NOMO-1 treated with dmso at 0.1 percent for 144 hours (cell line): ENCODE measurements around the gene ABLIM2.

ENCODE experiments used
- DNase-seq: peaks from one replicate; lab custom pipeline; 2025; ENCODE audit not compliant: unreplicated experiment; lab: John Stamatoyannopoulos, UW

ABLIM2 gene

GRCh38 chr4:8087921-8088495, 70.6 kb downstream of the ABLIM2 start:
- no peak for DNase-seq

- DNase-seq: no peak
Observed at GRCh38 chr4:8086783-8087445, 71.7 kb downstream of the ABLIM2 start.

DNA sequence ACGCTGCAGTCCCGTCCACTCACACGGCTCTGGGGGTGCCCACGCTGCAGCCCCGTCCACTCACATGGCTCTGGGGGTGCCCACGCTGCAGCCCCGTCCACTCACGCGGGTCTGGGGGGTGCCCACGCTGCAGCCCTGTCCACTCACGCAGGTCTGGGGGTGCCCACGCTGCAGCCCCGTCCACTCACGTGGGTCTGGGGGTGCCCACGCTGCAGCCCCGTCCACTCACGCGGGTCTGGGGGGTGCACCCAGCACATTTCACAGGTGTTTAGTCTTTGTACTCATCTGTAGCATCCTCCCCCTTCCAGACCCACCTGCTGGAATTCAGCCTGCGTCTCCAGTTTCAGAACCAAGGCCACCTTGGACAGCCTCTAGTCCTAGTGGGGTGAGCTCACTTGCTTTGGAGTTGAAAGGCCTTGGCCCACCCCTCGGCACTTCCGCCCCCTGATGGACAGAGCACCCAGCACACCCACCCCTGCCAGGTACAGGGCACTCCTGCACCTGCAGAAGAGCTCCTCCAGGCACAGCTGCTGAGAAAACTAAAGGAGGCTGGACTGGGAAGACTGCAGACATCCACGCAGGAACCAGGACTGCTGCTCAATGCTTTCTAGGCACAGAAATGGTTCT, 73.0 kb downstream of the ABLIM2 start:
- DNase-seq: no peak

- DNase-seq: no peak
Observed at GRCh38 chr4:8084712-8085490, 73.7 kb downstream of the ABLIM2 start.

DNA sequence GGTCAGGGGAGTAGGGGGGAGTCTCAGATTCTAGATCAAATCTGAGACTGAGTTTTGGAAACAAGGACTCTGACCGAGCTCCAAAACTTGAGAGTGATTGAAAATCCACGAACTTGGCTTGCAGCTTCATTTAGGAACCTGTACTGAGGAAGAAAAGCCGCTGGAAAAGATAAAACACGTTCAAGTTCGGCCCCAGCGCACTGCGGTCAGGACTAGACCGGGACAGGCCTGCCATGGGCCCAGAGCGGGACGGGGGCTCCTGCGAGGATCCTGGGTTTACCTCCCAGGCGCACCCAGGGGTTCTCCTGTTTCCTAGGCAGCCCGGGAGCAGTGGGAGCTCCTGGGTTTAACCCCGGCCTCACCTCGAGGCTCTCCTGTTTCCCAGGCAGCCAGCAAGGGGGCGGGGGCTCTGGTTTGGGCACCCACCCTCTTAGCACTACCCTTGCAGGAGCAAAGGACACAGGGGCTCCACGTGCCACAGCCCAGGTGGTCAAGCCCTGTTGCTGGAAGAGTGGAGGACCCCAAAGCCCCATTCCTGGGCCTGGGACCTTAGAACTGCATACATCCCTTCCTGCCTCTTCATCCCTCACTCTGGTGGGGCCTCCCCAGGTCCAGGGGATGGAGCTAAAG, 74.5 kb downstream of the ABLIM2 start:
- no peak for DNase-seq

DNA sequence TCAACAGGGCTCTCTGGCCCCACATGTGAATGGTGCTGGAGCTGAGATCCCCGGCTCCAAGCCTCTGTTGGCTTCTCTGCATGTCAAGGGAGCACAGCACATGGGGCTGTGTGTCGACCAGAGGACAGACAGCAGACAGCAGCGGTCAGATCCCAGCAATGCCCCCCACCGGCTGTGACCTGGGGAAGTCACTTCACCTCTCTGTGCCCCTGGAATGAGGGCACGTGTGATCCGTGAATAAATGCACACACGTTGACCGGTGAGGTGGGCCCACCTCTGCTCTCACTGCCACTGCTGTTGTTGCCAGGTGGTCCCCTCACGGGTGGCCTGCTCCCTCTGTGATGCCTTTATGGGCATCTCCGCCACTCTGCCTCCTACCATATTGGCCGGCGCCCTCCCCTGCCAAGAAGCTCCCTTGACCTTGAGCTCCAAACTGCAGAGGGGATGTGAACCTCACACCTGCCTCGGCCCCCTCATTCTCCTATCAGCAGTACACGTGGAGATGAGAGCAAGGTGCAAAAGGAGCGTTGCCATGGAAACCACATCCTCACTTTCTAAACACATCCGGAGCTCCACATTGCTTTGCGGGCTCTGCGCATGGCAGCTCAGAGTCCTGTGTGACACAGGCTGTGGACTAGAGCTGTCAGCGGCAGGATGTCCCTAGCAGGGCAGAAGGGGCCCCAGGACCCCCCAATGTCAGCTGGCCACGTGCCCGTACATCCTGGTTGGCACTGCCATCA, 75.4 kb downstream of the ABLIM2 start:
- no peak for DNase-seq

DNA sequence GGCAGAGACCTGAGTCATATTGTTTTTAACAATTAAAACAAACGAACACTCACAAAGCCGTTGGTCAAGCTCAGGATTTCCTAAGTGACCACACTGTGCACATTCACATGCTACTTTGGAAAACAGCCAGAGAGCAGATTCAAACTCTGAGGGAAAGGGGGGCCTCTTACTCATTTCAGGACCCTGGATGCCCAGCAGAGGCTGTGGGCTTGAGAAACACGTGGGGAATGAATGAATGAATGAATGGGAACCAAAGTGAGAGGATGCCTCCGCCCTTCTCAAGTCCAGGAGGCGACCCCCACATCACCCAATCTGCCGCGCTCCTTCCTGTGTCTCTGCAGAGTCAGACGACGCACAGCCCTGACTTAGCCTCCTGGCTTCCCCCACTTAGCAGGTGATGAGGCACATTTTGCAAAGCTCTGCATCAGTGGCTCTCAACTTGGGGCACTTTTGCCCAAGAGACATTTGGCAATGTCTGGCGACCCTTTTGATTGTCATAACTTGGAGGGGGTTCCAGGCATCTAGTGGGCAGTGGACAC, 76.0 kb downstream of the ABLIM2 start:
- DNase-seq: no peak

DNA sequence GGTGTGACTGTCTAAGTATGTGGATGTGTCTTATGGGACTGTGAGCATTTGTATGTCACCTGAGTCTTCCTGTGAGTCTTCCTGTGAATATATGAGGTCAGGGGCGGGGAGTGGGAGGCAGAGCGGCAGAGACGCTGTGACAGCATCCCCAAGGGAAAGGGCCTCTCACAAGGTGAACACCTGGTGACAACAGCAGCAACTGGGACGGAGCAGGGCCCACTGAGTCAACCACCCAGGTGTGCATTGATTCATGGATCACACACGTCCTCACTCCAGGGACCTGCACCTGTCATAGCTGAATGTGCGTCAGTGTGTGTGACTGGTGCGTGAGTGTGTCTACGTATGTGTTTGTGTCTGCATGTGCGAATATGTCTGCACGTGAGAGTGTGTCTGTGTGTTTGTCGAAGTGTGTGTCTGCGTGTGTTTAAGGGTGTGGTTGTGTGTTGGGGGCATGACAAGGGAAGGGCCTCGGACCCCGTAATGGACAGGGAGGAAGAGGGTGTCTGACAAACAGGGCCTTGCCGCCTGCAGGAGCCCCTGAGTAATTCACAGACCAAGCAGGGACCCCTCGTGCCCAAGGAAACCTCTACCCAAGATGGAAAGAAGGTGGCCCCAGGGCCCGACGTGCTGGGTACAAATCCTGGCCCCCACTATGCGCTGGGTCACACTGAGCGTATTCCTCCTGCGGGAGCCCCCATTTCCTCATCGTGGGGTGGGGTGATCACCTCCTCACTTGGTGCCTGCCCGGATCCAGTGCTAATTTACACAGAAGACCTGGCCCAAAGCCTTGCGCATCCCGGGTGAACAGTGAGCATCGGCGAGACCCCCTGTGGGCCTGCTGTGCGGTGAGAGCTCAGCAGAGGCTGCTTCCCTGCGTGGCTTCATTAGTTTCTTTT, 76.7 kb downstream of the ABLIM2 start:
- no peak for DNase-seq

DNA sequence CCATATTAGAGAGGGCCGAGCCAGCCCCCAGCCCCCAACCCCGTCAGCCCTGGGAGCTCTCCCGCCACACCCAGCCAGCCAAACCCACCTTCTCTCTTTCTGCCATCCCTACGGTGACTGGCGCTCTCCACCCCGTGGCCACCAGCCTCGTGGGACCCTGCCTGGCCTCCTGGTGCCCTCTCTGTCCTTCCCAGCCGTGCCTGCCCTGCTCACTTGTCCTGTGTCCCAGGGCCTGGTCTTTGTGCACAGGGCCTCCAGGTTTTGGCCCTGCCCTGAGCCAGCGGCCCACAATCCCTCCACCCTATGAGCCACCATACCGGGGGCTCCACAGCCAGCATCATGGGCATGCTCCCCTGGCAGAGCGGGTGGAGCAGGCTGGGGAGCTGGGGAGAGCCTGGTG, 77.4 kb downstream of the ABLIM2 start:
- DNase-seq: no peak

DNA sequence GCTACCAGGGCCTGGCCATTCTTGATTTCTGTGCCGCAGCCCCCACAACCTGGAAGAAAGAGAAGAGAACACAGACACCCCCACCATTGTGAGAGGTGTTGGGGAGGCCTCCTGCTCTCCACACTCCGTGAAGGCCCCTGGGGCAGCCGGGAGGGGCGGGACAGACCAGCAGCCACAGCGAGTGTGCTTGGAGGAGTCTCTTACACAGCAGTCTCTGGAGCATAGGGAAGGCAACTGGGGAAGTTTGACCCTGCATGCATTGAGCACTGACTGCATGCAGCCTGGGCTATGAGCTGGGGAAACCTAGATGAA, 77.9 kb downstream of the ABLIM2 start:
- no peak for DNase-seq

DNA sequence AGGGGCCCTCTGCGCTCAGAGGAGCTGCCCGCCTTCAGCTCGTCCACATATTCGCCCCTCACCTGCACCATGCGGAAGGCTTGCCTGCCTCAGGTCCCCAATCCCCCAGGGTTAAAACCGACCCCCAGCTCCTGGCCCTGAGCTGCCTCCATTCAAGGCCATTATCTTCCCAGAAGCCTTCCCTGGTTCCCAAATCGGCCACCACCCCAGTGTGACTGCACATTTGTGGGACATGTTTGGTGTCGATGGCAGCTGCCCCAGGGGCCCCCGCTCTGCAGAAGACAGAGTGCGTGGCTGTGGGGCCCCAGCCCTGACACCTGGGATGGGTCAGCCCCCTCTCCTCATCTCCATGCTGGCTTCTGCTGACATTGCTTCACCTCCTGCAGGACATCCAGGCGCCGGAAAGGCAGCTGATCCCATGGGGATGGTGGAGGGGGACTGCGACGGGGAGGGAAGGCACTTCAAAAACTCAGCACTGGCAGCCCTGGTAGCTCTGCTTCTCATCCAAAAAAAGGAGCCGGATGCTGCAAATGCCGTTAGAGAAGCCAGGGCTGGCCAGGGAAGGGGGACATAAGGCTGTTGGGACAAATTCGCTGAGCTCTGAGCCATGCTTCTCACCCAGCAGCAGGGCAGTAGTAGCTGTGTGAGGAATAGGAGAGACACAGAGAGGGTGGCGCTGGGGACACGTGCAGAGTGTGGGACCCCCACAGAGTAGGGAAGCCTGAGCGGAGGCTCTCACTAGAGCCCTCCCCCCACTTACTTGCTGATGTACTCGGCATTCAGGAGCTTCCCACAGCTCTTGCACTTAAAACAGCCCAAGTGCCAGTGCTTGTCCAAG, 78.5 kb downstream of the ABLIM2 start:
- no peak for DNase-seq

DNA sequence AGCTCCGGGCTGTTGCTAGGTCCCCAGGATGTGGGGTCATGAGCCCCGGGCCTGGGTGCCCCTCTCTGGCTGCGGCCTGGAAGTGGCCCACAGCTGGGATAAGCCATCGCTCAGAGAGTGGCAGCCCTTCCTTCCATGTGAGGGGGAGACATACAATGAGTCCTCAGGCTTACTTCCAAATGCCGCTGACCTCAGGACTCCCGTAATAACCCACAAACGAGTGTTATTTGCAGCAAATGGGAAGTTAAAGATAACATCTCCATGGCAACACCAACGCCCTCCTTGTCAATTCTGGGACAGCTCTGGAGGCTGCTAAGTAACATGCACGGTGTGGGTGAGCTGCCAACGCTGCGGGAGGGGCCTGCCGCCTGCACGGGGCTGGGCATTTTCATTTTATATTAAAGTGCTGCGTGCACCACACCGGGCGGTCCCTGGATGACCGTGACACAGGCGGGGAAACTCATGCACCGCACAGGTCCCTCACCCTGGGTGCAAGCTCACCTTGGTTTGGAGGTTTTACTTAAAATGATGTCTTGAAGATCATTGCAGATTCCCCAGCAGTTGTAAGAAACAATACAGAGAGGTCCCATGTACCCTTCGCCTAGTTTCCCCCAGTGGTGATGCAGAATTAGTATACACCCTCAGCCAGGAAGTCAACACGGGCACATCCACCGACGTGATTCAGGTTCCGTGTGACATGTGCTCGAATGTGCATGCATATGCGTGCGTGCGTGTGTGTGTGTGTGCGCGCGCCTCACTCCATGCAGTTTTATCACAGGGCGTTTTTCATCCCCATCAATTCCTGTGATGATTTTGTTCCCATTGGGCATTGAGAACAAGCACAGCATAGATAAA, 79.4 kb downstream of the ABLIM2 start:
- peak; percentile 26 for DNase-seq

- DNase-seq: no peak
Observed at GRCh38 chr4:8078610-8079015, 80.0 kb downstream of the ABLIM2 start.

GRCh38 chr4:8078109-8078494, 80.5 kb downstream of the ABLIM2 start:
- no peak for DNase-seq

DNA sequence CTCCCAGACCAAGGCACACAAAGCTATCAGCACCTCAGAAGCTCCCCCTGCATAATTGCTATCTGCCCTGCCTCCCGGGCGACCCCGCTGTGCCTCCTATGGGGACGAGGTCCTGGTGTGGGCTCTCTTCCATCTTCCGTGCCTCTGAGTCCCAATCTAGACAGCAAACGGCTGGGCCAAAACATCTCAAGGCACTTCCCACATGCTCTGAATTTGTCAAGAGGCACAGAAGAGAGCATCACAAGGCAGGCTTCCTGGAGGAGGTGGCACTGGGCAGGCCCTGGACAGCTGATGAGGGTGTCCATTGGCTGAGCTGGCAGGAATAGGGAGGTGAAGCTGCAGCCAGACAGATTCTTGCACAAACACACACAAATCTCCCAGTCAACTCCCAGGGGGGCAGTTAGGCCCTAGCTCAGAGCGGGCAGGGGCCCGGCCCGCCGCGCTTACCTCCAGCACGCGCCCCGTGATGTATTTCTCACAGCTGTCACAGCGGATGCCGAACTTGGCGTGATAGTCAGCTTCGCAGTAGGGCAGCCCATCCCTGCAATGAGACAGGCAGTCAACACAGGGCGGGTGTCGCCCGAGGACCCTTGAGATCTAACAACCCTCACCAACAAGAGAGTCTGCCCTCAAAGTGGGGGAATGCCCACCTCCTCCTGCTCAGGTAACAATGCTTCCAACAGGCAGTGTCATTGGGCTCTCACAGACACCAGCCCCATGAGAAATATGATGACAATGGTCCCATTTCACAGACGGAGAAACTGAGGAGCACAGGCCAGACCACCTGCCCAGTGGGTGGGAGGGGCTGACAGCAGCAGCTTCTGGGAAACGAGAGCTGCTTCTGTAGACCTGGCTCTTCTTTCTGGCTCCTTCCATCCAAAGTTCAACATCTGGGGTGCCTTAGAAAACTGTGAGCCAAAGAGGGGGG, 81.2 kb downstream of the ABLIM2 start:
- DNase-seq: no peak

DNA sequence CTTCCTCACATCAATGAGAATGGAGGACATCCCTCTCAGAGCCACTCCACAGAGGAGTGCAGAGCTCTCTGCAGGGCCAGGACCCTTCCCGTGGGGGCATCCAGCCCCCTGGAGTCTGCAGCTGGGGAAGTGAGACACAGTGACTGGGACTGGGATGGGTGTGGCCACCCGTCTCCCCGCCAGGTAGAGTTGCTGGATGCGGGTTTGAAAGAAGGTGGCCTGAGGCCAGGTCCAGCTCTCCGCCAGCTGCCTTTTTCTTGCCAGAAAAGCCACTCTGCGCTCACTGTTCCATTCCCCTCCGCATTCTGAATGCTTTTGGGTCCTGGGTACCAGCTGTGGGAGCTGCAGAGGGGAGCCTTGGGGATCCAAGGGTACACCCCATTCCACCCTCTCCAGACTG, 82.6 kb downstream of the ABLIM2 start:
- no peak for DNase-seq
